Placental pericyte (primary cell): ENCODE measurements around the gene TEDDM1. TPM values are rescaled to one million over a fixed set of nuclear protein-coding genes. Genes with fewer than 3 reads are reported as not detected.

ENCODE experiments used
- total RNA-seq: library from RNA; depleted of rRNA; stranded (reverse); fragments of >200 nt; gene quantifications from 2 replicates; pipeline ENCODE4 v1.2.3, GENCODE V29; 2012

The TEDDM1 gene
- not detected in 2 replicates for total RNA-seq

DNA sequence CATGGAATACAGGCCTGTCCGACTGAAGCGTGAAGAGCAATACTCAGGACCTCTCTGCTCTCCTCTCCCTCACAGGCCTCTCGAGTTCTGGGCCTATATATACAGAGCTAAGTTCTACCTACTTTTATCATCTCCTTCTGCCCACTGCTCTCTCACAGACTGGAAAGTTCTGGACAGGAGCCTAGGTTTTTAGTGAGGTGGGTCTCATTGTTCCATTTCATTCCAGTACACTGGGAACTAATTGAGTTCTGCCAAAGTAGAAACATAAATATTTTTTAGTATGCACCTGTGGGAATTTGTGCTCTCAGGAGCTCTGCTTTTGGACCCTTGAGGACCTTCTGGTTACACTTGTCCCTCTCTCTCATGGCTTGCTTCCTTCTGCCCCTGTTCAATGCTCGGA lies at the start of gene TEDDM1:
TEDDM1 (minus strand) TSS at position 101 of the 400 bp plus-strand sequence. CDS start 182 bp downstream, outside the sequence.

DNA sequence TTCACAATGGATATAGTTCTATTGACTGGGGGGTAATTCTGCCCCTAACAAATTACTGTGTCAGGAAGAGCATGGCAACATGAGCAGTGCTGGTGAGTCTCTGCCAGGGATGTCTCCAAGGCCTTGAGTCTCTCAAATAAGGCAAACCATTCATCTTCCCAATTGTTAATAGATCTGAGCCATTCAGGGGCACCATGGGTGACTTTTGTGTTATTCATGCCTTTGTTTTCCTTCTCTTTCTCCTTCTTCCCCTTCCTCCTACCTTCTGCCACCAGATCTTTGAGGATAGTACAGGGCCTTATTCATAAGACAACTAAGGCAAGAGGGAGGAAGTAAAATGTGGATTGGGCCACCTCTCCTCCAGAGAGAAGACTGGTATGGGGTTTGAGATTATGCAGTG lies 49.6 kb upstream of the TEDDM1 start, which contains the start of gene RGSL1:
RGSL1 (plus strand) TSS at position 60 of the 400 bp plus-strand sequence; CDS start at position 80, 20 bp downstream.

GRCh38 chr1:182391362-182392049 lies 9.0 kb downstream of the TEDDM1 start, which contains the start of gene GLUL:
Gene GLUL, minus strand, starts transcription at chr1:182391790. Its CDS starts 3,053 bp downstream, at chr1:182388737.

Other genes with a start within 250 kb of the TEDDM1 start
- gene GLUL, start 8.9 kb downstream of the TEDDM1 start, total RNA-seq: 280 and 361 TPM in 2 replicates
- not detected in 2 replicates for gene RGSL1, start 49.5 kb upstream of the TEDDM1 start, total RNA-seq
- 4.2 and 4.3 TPM in 2 replicates for gene RNASEL, start 188.6 kb upstream of the TEDDM1 start, total RNA-seq
- gene RGS16, start 203.7 kb upstream of the TEDDM1 start, total RNA-seq: 0.14 and 2.4 TPM in 2 replicates